M059J (cell line): ENCODE data around the gene TBC1D22A. TPM values are rescaled to one million over a fixed set of nuclear protein-coding genes. Genes with fewer than 3 reads are reported as not detected.
"Not testable (repeated sequence)": the region's sequence is repeated elsewhere in the genome, so short reads cannot be mapped to it uniquely, and the experiment has no call there.

Source experiments
- DNase-seq: peaks from one replicate; pipeline ENCODE4 v3.0.0-alpha.2; 2012; ENCODE audit warnings: low read depth
- total RNA-seq: library from RNA; depleted of rRNA; stranded (reverse); fragments of >200 nt; shearing (Covaris generic); gene quantifications from 2 replicates; pipeline ENCODE4 v1.2.3, GENCODE V29; 2014

TBC1D22A gene
- total RNA-seq, 1 experiment from 2014 or later = 7.3 TPM

DNA sequence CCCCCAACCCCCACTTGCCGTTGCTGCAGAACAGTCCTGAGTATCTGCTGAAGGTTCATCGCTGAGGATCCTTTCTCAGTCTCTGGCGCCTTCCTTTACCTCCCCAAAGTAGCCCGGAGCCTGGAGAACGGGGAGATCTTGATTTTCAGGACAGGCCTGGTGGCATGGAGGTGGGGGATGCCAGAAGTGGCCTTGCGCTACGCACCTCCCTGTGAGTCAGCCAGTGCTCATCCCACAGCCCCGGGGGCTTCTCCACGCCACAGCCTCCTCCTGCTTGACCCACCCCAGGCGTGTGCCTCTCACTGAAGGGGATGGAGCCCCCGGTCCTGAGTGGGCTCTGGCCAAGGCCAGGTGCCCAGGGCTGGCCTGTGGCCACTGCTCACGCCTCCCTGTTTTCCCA is 339.6 kb downstream of the TBC1D22A start:
- DNase-seq = no peak

DNA sequence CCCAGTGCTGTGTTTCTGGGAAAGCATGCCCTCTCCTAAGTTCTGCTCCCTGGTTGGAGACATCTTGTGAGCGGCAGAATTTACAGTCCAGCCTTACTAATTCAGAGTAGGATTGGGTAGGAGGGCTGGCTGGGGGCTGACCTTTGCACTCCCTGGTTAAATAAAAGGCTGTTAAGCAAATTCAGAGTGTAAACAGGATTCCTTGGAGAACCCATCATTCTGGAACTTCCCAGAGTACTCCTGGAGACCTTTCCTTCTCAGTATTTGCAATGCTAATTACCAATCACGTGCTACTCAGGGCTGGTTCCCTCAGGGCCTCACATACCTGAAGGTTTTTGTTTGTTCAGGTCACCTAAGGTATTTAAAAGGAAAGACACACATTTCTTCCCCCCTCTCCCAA is 340.2 kb downstream of the TBC1D22A start:
- DNase-seq = no peak

DNA sequence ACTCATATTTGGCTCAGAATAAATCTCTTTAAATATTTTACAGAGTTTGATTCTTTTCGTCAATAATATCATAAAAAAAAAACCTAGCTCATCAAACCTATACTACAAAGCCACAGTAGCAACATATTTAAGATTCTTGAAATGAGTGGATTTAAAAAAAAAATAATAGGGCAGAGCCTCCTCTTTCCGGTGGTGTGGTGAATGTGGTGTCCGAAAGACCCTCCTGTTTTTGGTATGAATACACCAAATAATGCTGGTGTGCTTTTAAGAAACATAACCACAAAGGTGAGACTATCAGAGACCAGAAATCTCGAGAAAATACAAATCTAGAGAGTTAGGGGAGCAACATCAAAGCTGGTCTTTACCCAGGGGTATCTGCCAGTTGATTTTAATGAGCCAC is 342.6 kb downstream of the TBC1D22A start:
- no peak for DNase-seq

DNA sequence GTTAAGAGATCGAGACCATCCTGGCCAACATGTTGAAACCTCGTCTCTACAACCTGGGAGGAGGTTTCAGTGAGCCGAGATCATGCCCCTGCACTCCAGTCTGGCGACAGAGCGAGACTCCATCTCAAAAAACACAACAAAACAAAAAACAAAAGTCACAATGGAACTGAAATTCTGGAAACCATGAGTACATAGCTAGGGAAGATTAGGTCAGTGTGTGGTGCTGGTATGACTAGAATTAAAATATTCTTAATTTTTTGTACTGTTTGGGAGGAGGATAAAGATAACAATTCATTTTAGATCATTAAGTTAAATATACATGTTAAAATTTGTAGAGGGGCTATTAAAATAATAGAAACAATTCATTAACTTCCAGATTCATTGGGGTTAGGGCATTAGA is 344.4 kb downstream of the TBC1D22A start:
- DNase-seq = no peak

DNA sequence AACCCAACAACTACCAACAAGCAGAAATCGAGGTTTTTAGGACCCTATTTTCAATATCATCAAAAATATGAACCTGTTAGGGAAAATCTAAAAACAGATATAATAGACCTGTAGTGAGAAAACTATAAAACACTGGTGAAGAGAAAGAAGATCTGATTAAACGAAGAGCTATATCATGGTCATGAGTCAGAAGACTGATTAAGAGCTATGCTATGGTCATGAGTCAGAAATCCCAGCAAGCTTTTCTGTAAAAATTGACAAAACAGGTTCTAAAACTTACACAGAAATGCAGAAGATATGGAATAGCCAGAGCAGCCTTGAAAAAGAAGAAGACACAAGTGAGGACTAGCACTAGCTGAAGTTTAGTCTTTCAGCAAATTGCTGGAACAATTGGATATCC is 345.0 kb downstream of the TBC1D22A start:
- DNase-seq = peak; percentile 69

DNA sequence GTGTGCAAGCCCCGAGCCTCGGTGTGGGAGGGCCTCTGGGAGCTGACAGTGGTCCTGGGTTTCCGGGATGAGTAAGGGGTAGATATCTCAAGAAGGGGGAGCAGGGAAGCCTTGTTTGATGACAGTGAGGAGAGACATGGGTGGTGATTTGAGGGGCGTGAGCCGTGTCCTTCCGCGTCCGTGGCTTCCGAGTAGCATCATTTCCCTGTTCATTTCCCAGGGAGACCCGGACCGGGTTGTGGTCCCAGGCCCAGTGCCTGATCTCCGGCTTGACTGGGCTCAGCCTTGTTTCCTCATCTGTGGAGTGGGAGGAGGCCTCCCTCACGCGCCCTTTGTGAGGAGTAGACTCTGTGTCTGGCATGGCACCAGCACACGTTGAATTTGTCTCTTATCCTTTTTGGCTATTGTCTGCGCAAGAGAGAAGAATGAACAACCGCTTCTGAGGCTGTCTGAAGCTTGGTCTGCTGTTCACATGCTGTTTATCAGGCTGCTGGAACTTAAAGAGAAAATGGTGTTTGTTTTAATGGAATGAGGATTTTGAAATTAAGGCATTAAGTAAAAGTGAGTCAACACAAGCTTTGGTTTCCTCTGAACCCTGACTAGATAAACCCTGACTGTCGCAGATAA is 348.5 kb downstream of the TBC1D22A start:
- no peak for DNase-seq

DNA sequence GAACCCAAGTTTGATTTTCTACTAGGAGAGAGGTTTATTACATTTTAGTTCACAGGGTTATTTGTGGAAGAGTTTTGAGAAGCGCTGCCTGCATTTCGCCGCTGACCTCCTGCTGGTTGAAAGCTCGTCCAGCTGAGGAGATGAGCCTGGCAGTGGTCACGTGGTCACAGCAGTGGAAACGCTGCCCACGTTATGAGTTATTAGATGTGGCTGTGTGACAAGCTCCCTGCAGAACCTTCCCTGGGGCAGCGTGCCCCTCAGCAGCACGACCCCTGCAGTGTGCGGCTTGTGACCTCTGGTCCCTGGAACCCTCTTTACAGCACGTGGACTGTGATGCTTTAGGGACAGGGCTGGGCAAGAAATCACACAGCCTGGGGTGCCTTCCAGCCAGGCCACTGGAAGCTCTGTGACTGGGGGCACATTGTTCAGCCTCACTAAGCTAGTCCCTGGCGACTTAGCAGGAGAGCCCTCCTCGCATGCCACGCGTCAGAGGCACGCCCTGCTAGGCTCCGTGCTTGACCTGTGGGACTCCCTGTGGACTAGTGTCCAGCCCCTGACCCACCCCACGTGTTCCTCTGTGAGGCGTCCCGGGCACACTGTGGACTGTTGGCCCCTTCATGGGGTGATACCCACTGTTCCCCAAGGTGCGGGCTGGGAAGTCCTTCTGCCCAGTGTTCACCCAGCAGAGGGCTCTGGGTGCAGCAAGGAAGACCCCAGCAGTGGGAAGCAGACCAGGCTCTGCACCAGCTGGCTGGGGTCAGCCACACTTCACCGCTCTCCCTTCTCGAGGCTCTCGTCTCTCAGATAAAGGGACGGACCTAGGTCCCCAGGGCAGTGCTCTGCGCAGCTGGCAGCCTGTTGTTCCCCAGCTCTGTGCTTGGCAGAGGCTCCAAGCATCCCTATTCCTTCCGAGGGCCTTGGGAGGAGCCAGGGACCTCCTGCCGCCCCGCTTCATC is 349.5 kb downstream of the TBC1D22A start:
- no peak for DNase-seq

DNA sequence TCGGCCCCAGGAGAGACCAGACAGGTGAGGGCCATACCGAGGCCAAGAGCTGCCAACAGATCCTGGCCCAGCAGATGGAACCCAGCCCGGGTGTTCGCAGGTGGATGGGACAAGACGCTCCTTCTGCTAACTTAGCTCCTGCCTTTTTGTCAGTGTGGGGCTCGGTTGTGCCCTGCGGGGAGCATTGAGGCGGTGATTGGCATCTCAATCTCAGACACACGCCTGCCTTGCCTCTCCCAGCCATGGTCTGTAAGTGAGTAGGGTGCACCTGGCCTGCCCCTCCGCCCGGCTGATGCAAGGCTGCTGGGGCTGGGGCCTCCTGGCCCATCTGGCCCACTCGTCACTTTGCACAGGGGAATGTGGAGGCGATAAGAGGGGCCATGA is 350.1 kb downstream of the TBC1D22A start:
- DNase-seq = no peak

DNA sequence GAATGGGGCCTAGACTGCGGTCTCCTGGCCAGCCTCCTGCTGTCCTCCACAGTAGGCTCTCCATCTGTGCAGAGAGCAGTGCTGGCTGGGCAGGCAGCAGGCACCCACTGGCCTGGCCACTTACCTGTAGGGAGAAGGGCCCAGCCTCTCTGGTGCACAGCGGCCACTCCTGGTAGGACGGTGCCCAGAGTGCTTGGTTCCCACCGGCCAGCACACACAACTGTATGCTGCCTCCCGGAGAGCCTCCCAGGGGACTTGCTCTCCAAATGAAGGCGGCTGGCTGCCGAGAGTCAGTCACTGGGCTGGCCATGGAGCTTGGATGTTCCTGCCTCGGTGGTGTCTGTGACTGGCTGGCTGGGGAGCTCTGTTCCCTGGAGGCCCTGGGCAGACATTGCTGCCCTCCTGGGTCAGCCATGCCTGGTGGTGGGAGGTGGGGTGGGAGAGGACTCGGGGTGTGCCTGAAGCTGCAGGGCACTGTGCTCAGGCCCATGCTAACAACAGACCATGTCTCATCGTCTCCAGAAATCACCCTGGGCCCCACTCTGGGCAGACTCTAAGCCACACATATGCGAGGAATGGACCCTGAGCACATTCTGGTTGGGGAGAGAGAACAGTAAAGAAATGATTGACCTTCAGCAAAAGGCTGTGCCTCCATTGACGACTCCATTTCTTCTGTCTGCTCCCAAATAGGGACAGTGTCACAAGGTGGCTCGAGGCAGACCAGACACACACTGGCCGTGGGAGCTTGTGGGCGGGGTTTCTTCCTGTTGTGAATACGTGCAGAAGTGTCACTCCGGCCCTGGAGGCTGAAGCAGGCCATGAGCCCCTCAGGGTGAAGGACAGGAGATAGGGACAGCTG is 350.8 kb downstream of the TBC1D22A start:
- DNase-seq = no peak

DNA sequence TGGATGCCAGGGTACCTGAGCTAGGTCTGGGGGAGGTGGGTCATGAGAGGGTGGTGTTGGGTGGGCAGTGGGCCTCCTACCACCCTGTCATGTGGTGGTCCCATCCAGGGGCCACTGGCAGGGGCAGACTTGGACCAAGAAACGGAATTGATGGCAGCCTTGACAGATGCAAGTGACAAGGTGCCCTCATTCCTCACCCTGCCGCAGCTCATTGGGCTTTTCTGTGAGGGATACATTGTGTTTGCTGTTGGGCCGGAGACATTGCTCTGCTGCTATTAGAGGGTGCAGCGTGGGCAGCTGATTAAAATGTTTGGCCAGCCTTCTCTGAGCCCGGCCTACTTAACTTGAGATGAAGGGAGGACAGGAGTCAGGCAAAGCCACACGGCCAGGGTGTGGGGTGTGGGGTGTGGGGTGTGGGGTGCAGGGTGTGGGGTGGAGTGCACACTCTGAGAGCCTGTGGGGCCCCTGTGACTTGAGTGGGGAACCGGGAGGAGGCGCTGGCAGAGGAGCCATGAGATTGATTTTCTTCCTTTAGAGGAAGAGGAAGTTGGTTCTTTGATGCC is 351.5 kb downstream of the TBC1D22A start:
- DNase-seq = no peak

DNA sequence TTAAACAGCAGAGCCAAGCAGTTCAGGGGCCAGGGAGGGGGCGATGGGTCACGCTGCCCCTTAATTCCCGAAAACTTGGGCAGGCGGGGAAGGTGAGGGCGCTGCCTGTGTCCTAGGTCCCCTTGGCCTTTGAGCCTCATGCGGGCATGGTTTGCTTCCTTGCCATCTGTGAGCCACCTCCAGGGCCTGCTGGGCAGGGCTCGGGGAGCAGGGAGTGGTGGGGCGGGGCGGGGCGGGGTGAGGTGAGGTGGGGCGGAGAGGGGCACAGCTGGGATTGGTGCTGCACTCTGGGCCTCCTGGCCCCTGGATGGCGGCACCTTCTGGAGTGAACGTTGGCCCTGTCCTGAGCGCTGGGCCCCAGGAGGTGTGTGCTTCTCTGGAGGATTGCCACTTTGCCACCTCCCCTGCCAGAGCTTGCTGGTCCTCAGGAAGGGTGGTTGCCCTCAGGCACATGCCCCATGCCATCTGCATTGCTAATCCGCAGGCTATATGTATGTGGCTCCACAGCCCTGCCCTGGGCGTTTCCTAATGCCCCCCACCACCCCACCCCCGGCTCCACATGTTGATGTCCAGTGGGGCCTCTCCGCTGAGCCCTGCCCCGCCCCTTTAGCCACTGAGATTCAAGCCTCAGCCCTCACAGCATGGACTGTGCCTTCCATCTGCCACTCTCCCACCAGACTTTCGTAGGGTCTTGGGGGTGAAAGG is 352.5 kb downstream of the TBC1D22A start:
- DNase-seq = no peak

DNA sequence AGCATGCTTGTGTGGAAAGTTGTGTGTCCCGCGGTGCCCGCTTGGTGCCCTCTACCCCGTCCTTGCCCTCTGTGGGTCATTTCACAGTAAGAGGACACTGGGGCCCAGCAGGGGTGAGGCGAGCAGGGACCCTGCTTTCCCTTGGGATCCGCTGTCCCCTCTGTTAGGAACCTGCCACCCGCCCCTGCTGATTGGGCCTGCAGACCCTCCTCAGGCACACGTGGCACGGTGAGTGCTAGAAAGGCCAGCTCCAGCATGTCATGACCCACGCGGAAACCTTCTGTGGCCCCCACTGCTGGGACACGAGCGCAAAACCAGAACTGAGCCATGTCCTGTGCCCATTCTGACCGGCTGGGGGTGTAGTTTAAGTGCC is 353.1 kb downstream of the TBC1D22A start:
- DNase-seq = no peak

DNA sequence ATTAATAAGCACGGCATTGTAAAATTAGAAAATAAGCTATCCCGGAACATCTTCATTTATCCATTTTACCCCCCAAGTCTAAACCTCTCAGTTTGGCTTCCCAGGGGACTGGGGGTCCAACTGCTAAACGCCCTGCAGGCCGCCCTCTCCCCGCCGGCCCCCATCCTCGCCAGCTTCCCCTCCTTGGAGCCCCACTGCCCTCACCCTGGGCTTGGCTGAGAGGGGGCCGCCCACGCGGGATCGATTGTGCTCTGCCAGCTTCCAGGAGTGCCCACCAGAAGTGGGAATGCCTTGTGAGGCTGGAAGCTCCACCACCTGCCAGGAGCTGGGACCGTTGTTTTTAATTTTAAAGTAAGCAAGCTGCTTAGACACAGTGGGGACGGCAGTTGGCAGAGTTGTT is 353.5 kb downstream of the TBC1D22A start:
- no peak for DNase-seq

DNA sequence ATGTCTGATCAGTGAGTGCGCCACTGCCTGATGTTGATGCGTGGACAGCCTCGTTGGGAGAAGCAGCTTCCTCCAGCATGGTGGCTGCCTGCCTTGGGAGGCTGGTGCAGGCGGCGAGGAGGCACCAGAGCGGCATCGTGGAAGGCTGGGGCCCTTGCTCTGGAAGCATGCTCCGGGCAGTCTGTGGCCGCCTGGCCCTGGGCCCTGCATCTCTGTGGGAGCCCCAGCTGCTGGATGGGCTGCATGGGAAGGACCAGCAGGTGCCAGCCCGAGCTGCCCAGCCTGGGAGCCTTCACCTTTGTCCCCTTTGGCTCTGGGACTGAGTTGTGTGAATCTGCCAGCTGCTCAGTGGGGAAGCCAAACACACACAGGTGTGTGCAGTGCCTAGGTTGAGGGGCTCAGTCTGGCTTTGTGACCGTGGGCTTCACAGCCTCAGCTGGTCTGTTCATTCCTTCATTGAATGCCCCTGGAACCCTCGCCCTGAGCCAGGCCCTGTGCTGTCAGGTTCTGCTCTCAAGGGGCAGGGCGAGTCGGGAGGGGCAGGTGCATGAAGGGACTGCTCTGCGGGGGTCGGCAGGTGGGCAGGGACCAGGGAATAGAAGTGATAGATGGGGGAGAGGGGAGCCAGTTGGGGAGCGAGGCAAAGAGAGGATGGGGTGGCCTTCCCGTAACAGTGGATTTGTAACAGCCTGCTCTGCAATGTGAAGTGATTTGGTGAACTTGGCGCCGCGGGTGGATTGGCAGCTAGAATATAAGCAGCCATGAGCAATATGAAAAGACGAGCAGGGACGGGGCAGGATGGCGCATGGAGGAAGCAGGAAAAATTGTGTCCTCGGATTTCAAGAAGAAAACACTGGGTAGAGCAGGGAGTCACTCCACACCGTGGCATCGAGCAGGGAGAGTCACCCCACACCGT is 354.2 kb downstream of the TBC1D22A start:
- DNase-seq = no peak

DNA sequence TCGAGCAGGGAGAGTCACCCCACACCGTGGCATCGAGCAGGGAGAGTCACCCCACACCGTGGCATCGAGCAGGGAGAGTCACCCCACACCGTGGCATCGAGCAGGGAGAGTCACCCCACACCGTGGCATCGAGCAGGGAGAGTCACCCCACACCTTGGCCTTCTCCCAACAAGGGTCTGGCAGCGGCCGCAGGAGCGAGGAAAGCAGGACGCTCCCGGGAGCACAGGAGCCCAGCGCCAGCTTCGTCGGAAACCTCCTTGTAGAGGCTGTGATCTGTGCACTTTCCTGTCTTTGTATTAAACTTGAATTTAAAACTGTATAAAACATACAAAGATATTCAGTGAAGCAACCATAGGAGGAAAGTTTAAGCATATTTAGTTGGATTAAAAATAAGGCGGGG is 355.0 kb downstream of the TBC1D22A start:
- DNase-seq = not testable (repeated sequence)

DNA sequence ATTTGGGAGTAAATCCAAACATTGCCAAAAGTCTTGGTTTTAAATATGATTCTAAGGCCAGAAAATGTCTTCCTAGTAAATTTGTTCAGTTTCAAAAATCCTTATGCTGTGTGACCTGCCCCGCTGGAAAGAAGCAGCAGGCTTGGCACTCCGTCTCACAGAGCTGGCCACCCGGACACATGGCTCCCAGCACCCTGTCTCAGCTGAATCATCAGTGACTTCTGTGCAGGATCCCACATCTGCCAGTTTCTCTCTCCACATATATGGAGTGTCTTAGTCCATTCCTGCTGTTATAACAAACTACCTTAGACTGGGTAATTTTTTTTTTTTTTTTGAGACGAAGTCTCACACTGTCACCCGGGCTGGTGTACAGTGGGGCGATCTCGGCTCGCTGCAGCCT is 356.7 kb downstream of the TBC1D22A start:
- DNase-seq = no peak

DNA sequence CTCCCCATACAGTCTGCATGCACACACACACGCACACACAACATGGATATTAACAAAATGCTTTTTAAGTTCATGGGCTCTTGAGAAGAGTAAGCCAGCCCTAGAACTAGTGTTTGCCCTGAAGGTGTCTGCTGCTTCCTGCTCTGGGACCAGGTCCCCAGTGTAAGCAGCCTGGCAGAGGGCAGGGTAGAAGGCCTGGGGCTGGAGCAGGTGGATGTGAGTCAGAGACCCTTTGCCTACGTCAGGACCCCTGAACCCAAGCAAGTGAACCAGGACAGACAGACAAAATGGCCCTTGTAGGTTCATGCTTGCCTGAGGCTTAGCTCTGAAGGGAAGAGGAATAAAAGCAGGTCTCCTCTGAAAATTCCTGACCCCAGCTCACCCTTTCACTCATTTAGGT is 357.9 kb downstream of the TBC1D22A start:
- DNase-seq = no peak

DNA sequence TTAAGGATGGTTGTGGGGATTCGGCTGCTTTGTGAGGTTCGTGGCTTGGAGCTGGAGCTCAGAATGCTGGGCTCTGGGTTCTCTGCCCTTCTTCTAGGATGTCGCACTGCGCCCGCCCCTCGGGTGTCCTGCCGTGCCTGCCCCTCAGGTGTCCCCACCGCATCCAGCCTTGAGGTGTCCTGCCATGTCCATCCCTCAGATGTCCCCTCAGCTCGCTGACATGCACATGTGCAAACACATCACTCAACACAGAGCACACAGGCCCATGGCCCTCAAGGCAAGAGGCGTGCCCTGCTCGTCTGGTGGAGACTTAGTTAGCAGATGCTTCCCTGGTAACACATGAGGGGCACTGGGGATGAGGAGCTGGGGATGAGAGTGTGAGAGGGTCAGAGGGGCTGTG is 359.3 kb downstream of the TBC1D22A start:
- DNase-seq = no peak

DNA sequence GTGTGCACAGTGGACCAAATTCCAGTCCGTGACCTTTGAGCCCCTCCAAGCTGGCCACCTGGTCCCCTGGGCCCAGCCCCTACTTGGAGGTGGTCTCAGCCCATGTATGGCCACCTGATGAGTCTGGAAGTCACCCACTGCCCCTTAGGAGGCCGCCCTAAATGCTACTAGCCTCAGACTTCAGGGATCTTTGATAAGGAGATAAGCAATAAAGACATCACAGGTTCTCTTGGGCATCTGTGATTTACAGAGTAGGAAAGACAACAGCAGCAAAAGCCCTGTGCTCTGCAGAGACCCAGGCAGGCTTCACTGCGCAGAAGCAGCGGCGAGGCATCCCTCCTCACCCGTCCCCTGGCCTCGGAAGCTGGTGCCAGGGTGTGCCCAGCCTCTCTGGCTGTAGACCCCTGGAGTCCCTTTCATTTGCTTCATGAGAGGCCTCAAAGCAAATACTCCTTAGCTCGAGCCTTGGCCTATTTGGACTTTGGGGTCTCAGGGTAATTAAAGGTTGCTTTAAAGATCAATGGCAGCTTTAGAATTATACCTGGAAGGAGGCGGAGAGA is 360.1 kb downstream of the TBC1D22A start:
- no peak for DNase-seq
